Left renal cortex interstitium (tissue), 4 donors: ENCODE results near the gene ARHGAP9. TPM values are rescaled to one million over a fixed set of nuclear protein-coding genes. Genes with fewer than 3 reads are reported as not detected.
A peak's percentile ranks its signal among the peaks of the same experiment; 100 is the strongest.

Experiments
- DNase-seq, 4 donors: peaks; one replicate each; pipeline ENCODE4 v3.0.0-alpha.2; 2013; ENCODE audit warnings: low read depth in 4 of 4, low spot score in 2 of 4, missing footprints in 1 of 4
- polyA plus RNA-seq, 4 donors: library from polyadenylated mRNA; unstranded; fragments of 120-200 nt; gene quantifications; one replicate each; pipeline ENCODE4 v1.2.1, GENCODE V29; 2013; ENCODE audit not compliant: insufficient read length in 4 of 4

ARHGAP9 gene
- polyA plus RNA-seq, result 1 to 10 TPM; 1.1 to 3.8 (median 3.1) TPM

DNA sequence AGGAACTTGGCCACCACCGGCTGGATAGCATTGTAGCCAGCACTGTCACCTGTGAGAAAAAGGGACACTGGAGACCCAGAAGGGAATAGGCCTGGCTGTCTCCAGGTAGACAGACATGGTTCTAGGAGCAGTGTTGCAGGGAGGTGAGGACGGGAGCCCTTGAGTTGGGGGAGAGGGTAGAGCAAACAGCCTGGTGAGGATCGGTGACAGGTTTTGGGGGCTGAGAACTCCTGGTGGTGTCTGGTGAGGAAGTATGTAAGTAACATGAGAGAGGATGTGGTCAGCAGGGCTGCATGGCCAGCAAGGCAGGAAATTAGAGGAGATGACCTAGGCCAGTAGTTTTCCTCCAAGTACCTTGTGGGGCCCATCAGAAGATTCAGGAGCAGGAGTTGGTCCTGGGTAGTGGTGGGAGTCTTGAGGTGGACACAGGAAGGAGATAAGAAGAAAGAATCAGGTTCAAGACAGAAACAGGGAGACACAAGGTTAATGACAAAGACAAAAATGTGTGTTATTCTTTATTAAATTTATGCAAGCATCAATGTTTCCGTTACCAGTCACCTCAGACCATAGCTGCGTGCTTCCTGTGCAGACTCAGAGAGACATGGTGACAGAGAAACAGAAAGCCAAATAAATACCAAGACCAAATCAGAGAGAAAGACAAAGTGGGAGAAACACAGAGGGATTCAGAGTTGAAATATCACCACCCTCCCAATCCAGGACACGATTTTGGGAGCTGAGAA is at the start of gene ARHGAP9:
TSS of gene ARHGAP9 (minus strand) at position 491 of the 740 bp plus-strand sequence. CDS start at position 31, 460 bp downstream.
- DNase-seq, result no peak

DNA sequence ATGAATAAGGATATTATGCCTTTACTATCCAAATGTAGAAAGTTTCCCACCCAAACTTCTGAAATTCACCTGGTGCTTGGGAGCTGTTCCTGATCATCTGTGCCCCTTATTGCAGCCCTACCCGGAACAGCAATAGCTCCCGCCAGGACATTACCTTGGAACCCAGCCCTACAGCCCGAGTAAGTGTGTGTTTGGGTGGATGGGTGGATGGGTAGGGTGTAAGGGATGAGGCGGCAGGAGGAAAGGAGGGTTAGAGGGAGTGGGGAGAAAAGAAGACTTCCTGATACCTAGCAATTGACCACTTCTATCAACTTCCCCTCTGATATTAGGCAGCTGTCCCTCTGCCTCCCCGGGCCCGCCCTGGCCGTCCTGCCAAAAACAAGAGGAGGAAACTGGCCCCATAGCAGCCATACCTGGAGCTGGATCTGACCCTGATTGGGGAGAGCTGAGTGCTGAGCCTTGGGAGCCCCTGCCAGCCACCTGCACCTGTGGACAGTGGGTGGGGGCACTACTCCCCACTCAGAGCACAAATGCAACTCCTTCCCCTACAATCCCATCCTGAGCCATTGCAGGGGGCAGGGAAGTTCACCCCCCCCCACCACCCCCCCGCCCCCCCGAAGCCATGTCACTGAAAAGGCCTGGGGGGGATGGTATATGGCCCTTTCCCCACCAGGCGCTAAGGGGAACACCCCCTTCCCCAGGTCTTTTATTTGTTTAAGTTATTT is 49.3 kb upstream of the ARHGAP9 start:
- DNase-seq, result no peak

DNA sequence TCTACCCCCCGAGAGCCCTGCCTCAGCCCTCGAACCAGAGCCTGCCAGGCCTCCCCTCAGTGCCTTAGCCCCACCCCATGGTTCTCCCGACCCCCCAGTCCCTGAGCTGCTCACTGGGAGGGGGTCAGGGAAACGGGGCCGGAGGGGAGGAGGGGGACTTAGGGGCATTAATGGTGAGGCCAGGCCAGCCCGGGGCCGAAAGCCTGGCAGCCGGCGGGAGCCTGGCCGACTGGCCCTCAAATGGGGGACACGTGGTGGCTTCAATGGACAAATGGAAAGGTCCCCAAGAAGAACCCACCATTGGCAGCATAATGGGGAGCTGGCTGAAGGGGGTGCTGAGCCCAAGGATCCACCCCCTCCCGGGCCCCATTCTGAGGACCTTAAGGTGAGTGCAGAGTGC is 48.5 kb upstream of the ARHGAP9 start:
- DNase-seq, result no peak

DNA sequence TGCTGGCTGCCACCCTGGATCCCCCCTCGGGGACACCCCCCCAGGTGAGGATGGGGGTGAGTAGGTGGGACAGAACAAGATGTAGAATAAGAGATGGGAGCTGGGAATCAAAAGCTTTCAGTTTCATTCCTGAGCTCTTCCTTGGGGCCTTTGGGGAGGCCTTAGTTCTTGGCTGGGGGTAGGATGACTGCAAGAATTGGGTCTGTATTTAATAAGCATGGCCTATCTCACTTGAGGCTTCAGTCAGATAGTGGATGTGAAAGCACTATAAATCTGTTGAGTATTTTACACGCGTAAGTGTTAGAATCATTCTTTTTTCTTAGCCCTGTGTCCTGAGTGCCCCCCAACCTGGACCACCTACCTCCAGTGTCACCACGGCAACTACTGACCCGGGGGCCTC is 47.5 kb upstream of the ARHGAP9 start:
- no peak for DNase-seq

DNA sequence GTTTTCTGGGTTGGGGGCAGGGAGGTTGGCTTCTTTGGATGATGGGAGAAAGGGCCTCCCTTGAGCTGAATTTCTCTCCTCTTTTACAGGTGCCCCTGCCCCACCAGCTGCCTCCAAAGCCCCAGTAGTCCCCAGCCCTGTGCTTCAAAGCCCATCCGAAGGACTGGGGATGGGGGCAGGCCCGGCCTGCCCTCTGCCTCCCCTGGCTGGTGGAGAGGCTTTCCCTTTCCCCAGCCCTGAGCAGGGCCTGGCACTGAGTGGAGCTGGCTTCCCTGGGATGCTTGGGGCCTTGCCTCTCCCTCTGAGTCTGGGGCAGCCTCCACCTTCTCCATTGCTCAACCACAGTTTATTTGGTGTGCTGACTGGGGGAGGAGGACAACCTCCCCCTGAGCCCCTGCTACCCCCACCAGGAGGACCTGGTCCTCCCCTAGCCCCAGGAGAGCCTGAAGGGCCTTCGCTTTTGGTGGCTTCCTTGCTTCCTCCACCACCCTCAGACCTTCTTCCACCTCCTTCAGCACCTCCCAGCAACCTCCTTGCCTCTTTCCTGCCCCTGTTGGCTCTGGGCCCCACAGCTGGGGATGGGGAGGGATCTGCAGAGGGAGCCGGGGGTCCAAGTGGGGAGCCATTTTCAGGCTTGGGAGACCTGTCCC is 46.9 kb upstream of the ARHGAP9 start:
- DNase-seq, result no peak

DNA sequence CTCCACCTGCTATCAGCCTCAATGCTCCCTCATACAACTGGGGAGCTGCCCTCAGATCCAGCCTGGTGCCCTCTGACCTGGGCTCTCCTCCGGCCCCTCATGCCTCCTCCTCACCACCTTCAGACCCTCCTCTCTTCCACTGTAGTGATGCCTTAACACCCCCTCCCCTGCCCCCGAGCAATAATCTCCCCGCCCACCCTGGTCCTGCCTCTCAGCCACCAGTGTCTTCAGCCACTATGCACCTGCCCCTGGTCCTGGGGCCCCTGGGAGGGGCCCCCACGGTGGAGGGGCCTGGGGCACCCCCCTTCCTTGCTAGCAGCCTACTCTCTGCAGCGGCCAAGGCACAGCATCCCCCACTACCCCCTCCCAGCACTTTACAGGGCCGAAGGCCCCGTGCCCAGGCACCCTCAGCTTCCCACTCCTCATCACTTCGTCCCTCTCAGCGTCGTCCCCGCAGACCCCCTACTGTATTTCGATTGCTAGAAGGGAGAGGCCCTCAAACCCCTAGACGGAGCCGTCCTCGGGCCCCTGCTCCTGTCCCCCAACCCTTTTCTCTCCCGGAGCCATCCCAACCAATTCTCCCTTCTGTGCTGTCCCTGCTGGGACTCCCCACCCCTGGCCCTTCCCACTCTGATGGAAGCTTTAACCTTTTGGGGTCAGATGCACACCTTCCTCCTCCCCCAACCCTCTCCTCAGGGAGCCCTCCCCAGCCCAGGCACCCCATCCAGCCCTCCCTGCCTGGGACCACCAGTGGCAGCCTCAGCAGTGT is 46.1 kb upstream of the ARHGAP9 start:
- no peak for DNase-seq

DNA sequence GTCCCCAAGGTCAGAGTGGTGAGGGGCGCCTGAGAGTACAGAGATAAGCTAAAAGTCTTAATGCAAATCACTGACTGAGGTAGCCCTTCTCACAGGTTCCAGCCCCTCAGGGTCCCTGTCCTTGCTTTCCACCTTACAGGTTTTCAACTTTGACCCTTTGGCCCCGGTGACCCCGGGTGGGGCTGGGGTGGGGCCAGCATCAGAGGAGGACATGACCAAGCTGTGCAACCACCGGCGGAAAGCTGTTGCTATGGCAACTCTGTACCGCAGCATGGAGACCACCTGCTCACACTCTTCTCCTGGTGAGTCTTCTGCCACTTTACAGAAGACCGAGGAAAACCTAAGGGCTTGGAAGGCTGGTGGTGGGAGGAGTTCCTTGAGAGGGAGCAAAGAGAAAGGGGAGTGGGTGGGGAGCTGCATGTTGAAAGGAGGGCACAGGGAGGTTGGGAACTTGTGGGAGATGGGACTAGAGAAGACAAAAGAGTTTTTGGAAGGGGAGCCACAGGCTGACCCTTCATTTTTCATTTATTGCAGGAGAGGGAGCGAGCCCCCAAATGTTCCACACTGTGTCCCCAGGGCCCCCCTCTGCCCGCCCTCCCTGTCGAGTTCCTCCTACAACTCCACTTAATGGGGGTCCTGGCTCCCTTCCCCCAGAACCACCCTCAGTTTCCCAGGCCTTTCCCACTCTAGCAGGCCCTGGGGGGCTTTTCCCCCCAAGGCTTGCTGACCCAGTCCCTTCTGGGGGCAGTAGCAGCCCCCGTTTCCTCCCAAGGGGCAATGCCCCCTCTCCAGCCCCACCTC is 45.3 kb upstream of the ARHGAP9 start:
- DNase-seq, result no peak

DNA sequence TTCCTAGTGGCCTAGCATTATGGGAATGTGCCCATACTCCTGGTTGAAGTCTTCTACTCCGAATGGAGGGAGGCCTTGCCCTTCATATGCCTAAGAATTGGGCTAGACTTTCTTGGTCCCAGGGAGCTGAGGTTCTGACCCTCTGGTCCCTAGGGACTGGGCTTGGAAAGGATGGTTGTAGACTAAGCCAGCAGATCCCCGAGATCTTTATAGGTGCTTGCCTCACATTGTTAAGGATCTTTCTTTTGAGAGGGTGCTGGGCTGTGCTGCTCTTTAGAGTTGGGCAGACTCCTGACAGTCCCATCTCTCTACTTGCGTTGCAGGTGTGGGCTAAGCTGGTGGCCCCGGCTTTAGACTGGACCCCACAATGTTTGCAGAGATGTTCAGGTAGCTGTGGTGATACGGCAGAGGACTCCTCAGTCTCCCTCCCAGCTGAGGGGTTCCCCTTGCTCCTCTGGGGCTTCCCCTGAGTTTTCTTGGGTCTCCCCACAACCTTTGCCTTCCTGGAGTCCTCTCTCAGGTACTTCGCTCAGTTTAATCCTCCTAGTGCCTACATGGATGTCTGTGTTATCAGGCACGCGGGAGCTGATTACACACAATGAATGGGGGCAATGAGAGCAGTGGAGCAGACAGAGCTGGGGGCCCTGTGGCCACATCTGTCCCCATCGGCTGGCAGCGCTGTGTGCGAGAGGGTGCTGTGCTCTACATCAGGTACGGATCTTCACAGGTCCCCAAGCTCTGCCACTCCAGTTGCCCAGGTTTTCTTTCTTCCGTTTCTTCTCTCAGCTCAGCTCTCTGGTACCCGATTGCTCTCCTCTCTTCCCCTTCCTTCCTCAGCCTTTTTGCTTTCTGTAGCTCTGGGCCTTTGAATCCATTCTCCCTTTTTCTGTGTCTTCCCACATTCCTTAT is 44.3 kb upstream of the ARHGAP9 start:
- DNase-seq, result no peak

DNA sequence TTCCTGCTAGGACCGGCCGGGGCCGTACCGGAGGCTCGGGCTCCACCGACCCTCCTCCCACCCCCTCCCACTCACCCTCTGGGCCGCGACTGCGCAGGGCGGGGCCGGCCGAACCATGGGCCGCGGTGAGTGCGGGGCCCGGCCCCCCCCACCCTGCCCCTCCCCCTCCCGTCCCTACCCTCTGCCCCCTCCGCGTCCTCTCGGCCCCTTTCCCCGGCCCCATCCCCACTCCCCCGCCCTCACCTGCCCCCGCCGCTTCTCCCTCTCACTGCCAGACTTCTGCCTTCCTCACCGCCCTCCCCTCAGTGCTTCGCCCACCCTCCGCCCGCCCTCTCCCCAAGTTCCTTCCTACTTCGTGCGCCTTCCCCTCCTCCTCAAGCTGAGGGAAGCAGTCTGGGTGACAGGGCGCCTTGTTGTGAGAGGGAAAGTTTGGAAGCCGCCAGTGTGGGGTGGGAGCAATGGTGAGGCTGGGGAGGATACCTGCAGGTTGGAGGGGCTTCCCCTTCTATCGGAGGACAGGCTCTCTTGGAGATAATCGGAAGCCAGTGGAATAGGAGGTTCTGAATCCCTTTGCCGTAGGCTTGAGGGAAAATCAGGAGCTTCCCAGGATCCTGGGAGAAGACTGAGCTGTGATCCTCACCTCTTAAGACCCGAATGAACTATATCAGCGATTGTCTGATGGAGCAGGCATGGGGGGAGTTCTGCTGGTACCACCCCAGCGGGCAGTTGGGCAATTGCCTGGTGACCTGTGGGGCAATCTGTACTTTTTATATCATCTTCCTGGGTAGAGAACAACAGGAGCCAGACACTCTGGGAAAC is 43.4 kb upstream of the ARHGAP9 start:
- DNase-seq, result peak in 1 of 4 donors; percentile 69

DNA sequence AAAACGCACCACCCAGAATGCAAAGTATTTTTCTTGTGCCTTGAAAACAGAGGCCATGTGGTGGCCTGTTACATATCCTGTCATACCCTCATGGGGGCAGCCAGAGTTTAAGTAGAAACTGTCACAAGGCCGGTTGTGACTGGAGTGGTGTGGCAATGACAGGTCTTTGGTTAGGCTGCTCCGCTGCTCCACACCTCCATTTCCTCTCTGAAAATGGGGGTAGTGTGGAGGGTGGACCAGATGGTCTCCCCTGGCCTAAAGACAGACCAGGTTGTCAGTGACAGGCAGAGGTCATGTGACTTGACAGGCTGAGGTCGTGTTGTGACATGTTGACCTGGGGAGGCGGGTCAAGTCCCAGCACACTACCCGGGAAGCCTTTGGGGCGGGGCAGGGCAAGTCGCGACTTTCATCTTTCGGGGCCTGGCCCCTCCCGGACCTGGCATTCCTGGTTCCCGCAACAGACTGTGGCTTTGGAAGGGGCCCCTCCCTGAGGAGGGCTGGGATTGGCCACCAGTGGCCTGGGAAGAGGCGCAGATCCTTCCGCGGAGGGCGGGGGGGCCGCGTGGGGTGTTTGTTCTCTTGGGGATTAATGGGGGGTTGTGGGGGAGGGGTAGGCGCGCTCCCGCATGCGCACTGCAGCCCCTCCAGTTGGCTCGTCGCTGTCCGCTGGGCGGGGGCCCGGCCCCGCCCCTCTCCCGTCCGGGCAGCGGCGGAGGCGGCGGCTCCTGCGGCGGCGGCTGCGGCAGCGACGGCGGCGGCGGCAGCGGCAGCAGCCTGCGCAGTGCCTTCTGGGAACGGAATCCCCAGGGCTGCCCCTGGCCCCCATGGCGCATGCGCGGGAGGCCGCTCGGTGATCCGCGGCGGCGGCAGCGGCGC is 42.6 kb upstream of the ARHGAP9 start, which contains the start of gene MBD6:
TSS of gene MBD6 (plus strand) at position 814 of the 876 bp plus-strand sequence. CDS start 1,480 bp downstream, outside the sequence.
- peak in 3 of 4 donors; percentile 75 to 82 (median 81) for DNase-seq

DNA sequence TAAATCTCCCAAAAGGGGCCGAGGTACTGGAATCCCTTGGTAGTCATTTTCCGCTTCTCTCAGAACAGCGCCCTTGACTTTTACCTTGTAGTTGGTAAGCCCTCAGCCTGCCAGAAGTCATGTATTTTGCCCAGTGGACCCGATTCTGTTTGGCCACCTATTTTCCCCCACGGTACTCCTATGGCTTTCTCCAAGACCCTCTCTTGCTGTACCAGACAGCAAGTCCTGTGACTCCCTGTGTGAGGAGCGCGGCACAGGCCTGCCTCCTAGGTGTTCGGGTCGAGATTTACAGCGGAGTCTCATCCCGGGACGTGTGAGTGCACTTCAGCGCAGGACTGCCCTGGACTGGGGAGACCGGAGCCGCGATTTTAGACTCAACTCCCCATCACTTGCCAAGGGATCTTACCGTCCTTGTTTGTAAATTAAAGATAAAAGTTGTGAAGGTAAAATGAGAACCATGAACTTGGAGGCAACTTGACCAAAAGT is 41.9 kb upstream of the ARHGAP9 start:
- peak in 3 of 4 donors; percentile 21 to 47 (median 41) for DNase-seq

DNA sequence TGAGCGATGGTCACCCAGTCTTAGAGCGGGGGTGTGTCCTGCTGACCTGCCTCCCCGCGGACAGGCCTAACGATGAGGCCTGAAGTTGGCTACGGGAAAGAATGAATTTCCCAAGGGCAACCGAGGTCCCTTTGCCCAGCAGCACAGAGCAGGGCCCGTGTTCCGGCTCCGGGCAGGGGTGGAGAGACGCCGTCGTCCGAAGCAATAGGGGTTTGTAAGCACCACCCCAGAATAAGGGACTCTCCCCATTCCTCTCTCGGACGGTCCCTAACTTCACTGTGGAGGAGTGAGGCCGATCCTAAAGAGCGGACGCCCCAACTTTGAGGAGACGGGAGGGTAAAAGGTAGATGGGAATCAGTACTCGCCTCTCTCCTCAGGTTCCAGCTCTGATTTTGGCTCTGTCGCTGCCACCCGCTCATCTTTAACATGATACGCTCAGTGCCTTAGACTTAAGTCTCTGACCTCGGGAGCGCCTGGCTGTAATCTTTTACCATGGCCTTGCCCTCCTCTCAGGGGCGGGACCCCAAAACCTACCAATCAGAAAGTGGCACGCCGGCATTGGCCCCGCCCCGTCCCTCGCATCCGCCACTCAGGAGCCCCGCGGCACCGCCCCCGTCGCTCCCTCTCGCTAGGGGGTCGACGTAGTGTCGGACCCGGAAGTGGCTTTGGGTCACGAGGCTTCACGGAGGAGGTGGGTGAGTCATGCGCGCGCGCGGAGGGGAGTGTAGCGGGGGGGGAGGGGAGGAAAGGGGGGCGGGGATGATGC is 40.6 kb upstream of the ARHGAP9 start, which contains the start of gene DDIT3:
TSS of gene DDIT3 (minus strand) at position 462 of the 766 bp plus-strand sequence. CDS start 3,108 bp downstream, outside the sequence.
- DNase-seq, result peak; percentile 90 to 97 (median 96)

DNA sequence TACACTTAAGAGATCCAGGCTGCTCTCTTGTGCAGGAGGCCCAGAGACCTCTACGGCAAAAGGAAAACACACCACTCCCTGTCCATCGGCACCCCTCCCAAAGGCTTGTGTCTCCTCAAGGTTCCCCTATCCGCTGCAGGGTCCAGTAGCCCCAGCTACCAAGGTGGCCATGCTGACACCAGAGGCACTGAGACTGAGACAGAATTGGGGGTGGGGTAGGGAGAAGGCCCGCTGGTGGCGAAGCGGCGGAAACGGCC is 40.1 kb upstream of the ARHGAP9 start:
- DNase-seq, result peak in 1 of 4 donors; percentile 47

DNA sequence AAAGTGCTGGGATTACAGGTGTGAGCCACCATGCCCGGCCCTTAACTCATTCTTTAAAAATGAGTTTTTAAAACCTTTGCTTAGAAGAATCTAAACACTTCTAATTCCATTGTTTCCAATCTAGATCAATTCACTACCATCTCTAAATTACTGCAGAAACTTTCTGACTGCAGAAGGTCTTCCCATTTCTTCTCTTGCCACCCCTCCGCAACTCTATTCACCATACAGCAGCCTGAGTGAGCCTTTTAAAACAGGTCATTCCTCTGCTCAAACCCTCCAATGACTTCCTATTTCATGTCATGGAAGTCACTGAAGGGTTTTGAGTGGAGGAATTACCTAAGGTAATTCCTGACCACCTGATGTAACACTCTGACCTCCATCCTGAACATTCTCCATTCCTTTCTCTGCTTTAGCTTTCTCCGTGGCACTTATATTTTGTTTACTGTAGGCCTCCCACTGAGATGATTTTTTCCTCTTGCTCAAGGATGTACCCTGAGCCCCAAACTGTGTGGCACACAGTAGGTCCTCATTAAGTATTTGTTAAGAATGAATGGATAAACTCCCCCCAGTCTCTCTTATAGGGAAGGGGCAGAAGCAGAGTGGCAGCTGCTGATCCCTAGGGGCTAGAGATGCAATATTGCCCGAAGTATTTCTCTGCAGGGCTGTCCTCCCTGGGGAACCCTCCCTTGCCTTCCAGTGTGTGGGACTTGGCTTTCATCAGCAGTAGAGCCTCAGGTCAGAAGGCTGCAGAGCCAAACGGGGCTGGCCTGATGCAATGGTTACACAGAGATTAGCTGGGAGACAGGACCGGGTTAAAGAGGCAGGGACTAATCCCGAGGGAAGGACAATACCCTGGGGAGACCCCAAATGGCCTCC is 39.5 kb upstream of the ARHGAP9 start:
- DNase-seq, result no peak
